ENCODE results near the gene COL5A1. TPM values are rescaled to one million over a fixed set of nuclear protein-coding genes. Genes with fewer than 3 reads are reported as not detected.

COL5A1 gene
- total and polyA plus RNA-seq, 4 donors = 12.2 to 169 (median 65.4) TPM

GRCh38 chr9:134602547-134603362 lies 38.8 kb upstream of the COL5A1 start:
- Histone ChIP-seq H3K4me3 (no peak overlapping the region), H3K9ac (ENCODE audit: insufficient read depth in 1 of 2, low read length in 2 of 2) (no peak overlapping the region), H3K36me3 (ENCODE audit: control insufficient read depth in 4 of 4, insufficient read depth in 4 of 4, low read length in 4 of 4) (no peaks in the 10 kb centered on the region), H3K27ac (ENCODE audit: low read depth in 1 of 2, low read length in 1 of 2) (peak overlapping the region in 1 of 2 donors; percentile 13), H3K27me3 (ENCODE audit: control insufficient read depth in 3 of 3, insufficient read depth in 3 of 3, low read length in 2 of 3) (no peaks in the 10 kb centered on the region), H3K9me3 (ENCODE audit: control insufficient read depth in 4 of 4, insufficient read depth in 3 of 4, low read length in 3 of 4) (peaks cover 0 to 3% (median 0%) of the 10 kb centered on the region in 4 donors), H3K4me1 (ENCODE audit: control insufficient read depth in 5 of 5, insufficient read depth in 5 of 5, low read length in 5 of 5) (peaks cover 0 to 28% (median 2%) of the 10 kb centered on the region in 5 donors)
- TF ChIP-seq CTCF (IDR thresholded peaks at IDR 0.05; ENCODE audit: control extremely low read depth, extremely low read depth) = no peak
- 58 to 75% methylated on average over 31 of the region's 31 CpGs for WGBS, 2 donors
- DNase-seq = peak; percentile 81 to 85 (median 85)
- peak; percentile 86 for ATAC-seq (ENCODE audit: insufficient read depth, low FRiP score)

- no peak overlapping the region for H3K27ac ChIP-seq (ENCODE audit: low read depth in 1 of 2, low read length in 1 of 2)
- no peak for ATAC-seq (ENCODE audit: insufficient read depth, low FRiP score)
- WGBS, 2 donors = 96% methylated on average over 12 of the region's 12 CpGs
- no peak overlapping the region for H3K4me3 ChIP-seq
- H3K36me3 ChIP-seq (ENCODE audit: control insufficient read depth in 4 of 4, insufficient read depth in 4 of 4, low read length in 4 of 4) = no peaks in the 10 kb centered on the region
- H3K9ac ChIP-seq (ENCODE audit: insufficient read depth in 1 of 2, low read length in 2 of 2) = no peak overlapping the region
- H3K4me1 ChIP-seq (ENCODE audit: control insufficient read depth in 5 of 5, insufficient read depth in 5 of 5, low read length in 5 of 5) = peaks cover 0 to 17% (median 2%) of the 10 kb centered on the region in 5 donors
- peaks cover 0 to 3% (median 0%) of the 10 kb centered on the region in 4 donors for H3K9me3 ChIP-seq (ENCODE audit: control insufficient read depth in 4 of 4, insufficient read depth in 3 of 4, low read length in 3 of 4)
- no peaks in the 10 kb centered on the region for H3K27me3 ChIP-seq (ENCODE audit: control insufficient read depth in 3 of 3, insufficient read depth in 3 of 3, low read length in 2 of 3)
- no peak for DNase-seq
- no peak for TF ChIP-seq CTCF (IDR thresholded peaks at IDR 0.05; ENCODE audit: control extremely low read depth, extremely low read depth)
Measured at GRCh38 chr9:134604834-134605233, 36.8 kb upstream of the COL5A1 start.

- H3K36me3 ChIP-seq (ENCODE audit: control insufficient read depth in 4 of 4, insufficient read depth in 4 of 4, low read length in 4 of 4) = no peaks in the 10 kb centered on the region
- H3K4me1 ChIP-seq (ENCODE audit: control insufficient read depth in 5 of 5, insufficient read depth in 5 of 5, low read length in 5 of 5) = peaks cover 0 to 17% (median 2%) of the 10 kb centered on the region in 5 donors
- peaks cover 0 to 3% (median 0%) of the 10 kb centered on the region in 4 donors for H3K9me3 ChIP-seq (ENCODE audit: control insufficient read depth in 4 of 4, insufficient read depth in 3 of 4, low read length in 3 of 4)
- WGBS, 2 donors = 87 to 96% methylated on average over 8 of the region's 8 CpGs
- TF ChIP-seq CTCF (IDR thresholded peaks at IDR 0.05; ENCODE audit: control extremely low read depth, extremely low read depth) = no peak
- H3K4me3 ChIP-seq = no peak overlapping the region
- no peak overlapping the region for H3K27ac ChIP-seq (ENCODE audit: low read depth in 1 of 2, low read length in 1 of 2)
- DNase-seq = no peak
- no peaks in the 10 kb centered on the region for H3K27me3 ChIP-seq (ENCODE audit: control insufficient read depth in 3 of 3, insufficient read depth in 3 of 3, low read length in 2 of 3)
- no peak for ATAC-seq (ENCODE audit: insufficient read depth, low FRiP score)
- H3K9ac ChIP-seq (ENCODE audit: insufficient read depth in 1 of 2, low read length in 2 of 2) = no peak overlapping the region
Measured at GRCh38 chr9:134605351-134605965, 36.1 kb upstream of the COL5A1 start.

Data from lung (tissue), 12 donors.